Endothelial cell of umbilical vein (primary cell): ENCODE measurements around the gene MYO1B. TPM values are rescaled to one million over a fixed set of nuclear protein-coding genes. Genes with fewer than 3 reads are reported as not detected.

Experiments used
- BruUV-seq: library from RNA; stranded (reverse); fragments of 400-500 nt; replicated peaks from 2 replicates; lab custom pipeline; 2021; lab: Mats Ljungman, UMichigan
- CTCF ChIA-PET: fragments of 300-600, 350-600 bp; sonication (Branson Sonifier 250); formaldehyde crosslinking; loops from one replicate; lab custom pipeline; 2021; ENCODE audit warnings: antibody characterized with exemption, inconsistent platforms; lab: Charles Lee
- POLR2A ChIA-PET: fragments of 300-600, 350-600 bp; sonication (Branson Sonifier 250); formaldehyde crosslinking; loops from one replicate; lab custom pipeline; 2021; ENCODE audit warnings: antibody characterized with exemption, inconsistent platforms; lab: Charles Lee
- DNase-seq: peaks from one replicate; pipeline ENCODE4 v3.0.0-alpha.2; 2011; ENCODE audit warnings: low read depth, low spot score
- FAIRE-seq: peaks from 2 replicates; lab custom pipeline; 2011; peaks lifted over from hg19 to GRCh38; lab: Jason Lieb, UNC
- H2AFZ ChIP-seq: 2 replicates; pipeline ENCODE4 v1.6.0; 2012; ENCODE audit warnings: low read depth, low read length, control low read depth, inconsistent platforms
- H3K27ac ChIP-seq: 2 replicates; pipeline ENCODE4 v1.5.1; 2011; ENCODE audit warnings: low read depth, mild to moderate bottlenecking, control low read depth, low read length, moderate library complexity; ENCODE audit not compliant: insufficient read depth
- H3K27me3 ChIP-seq, 2 experiments: 2 replicates each; pipeline versions ENCODE4 v1.6.0 to v1.6.1; 2011; ENCODE audit warnings: low read length in 2 of 2, mixed read lengths in 1 of 2; ENCODE audit not compliant: control insufficient read depth in 2 of 2, insufficient read depth in 2 of 2
- H3K36me3 ChIP-seq, 2 experiments: 2 replicates in 1 of 2; 3 replicates in 1 of 2; pipeline ENCODE4 v1.5.1; 2011; ENCODE audit warnings: low read length in 2 of 2, mild to moderate bottlenecking in 1 of 2, moderate library complexity in 1 of 2; ENCODE audit not compliant: control insufficient read depth in 2 of 2, insufficient read depth in 2 of 2; ENCODE audit errors: extremely low read depth in 1 of 2
- H3K4me1 ChIP-seq: 3 replicates; pipeline ENCODE4 v1.5.1; 2011; ENCODE audit warnings: mild to moderate bottlenecking, low read length; ENCODE audit not compliant: control insufficient read depth, insufficient read depth; ENCODE audit errors: extremely low read depth
- H3K4me2 ChIP-seq: 2 replicates; pipeline ENCODE4 v1.6.1; 2011; ENCODE audit warnings: low read length, control low read depth, mixed read lengths; ENCODE audit not compliant: insufficient read depth
- H3K4me3 ChIP-seq, 3 experiments: fragments of 200-600 bp in 1 of 3; sonication (generic), shearing (Covaris generic) in 1 of 3; replicated peaks in 1 of 3; 2 replicates each; pipeline ENCODE4 v1.5.1; 2011 to 2016; ENCODE audit warnings: control low read depth in 3 of 3, low read length in 3 of 3, mild to moderate bottlenecking in 2 of 3, inconsistent platforms in 1 of 3, low read depth in 1 of 3, moderate library complexity in 1 of 3; ENCODE audit not compliant: insufficient read depth in 1 of 3
- H3K79me2 ChIP-seq: 2 replicates; pipeline ENCODE4 v1.6.0; 2012; ENCODE audit warnings: low read length, inconsistent platforms; ENCODE audit not compliant: control insufficient read depth, insufficient read depth
- H3K9ac ChIP-seq: replicated peaks from 2 replicates; pipeline ENCODE3; 2011; ENCODE audit warnings: low read length, control low read depth; ENCODE audit not compliant: insufficient read depth; ENCODE audit errors: extremely low read depth
- H3K9me1 ChIP-seq: replicated peaks from 3 replicates; pipeline ENCODE4 v1.6.0; 2011; ENCODE audit warnings: mild to moderate bottlenecking, low read length; ENCODE audit not compliant: control insufficient read depth, insufficient read depth; ENCODE audit errors: extremely low read depth
- H3K9me3 ChIP-seq: replicated peaks from 2 replicates; pipeline ENCODE4 v1.5.1; 2012; ENCODE audit warnings: low read length, inconsistent platforms; ENCODE audit not compliant: control insufficient read depth, insufficient read depth
- H4K20me1 ChIP-seq: replicated peaks from 2 replicates; pipeline ENCODE3; 2011; ENCODE audit warnings: mild to moderate bottlenecking, low read length; ENCODE audit not compliant: control insufficient read depth, insufficient read depth; ENCODE audit errors: extremely low read depth
- CTCF ChIP-seq, 2 donors: IDR thresholded peaks; 1 replicate in 1 of 2; 2 replicates in 1 of 2; pipeline ENCODE4 v1.5.1; 2011; ENCODE audit warnings: low read length in 2 of 2, mild to moderate bottlenecking in 2 of 2, moderate library complexity in 2 of 2, control low read depth in 1 of 2, inconsistent platforms in 1 of 2, low read depth in 1 of 2; ENCODE audit not compliant: insufficient read depth in 1 of 2; ENCODE audit errors: extremely low read depth in 1 of 2
- EZH2 ChIP-seq: IDR thresholded peaks from 2 replicates; pipeline ENCODE4 v1.6.1; 2012; ENCODE audit warnings: borderline replicate concordance, low read depth, mild to moderate bottlenecking, moderate library complexity, low read length, inconsistent platforms; ENCODE audit not compliant: severe bottlenecking
- FOS ChIP-seq: IDR thresholded peaks from 2 replicates; pipeline ENCODE4 v1.6.1; 2011; ENCODE audit warnings: mild to moderate bottlenecking, low read length, moderate library complexity, borderline replicate concordance; ENCODE audit not compliant: insufficient read depth
- GATA2 ChIP-seq: IDR thresholded peaks from 2 replicates; pipeline ENCODE4 v1.7.0; 2011; ENCODE audit warnings: low read depth, mild to moderate bottlenecking, moderate library complexity, mixed read lengths, low read length; ENCODE audit not compliant: insufficient read length, insufficient read depth
- JUN ChIP-seq: IDR thresholded peaks from 2 replicates; pipeline ENCODE4 v1.6.1; 2011; ENCODE audit warnings: borderline replicate concordance, low read depth; ENCODE audit not compliant: insufficient read length, insufficient read depth
- MYC ChIP-seq: IDR thresholded peaks from one replicate; pipeline ENCODE4 v1.6.1; 2011; ENCODE audit warnings: mild to moderate bottlenecking, low read depth, low read length
- POLR2A ChIP-seq: IDR thresholded peaks from 2 replicates; pipeline ENCODE4 v1.6.1; 2012; ENCODE audit warnings: low read depth, mild to moderate bottlenecking, control low read depth, low read length
- POLR2AphosphoS5 ChIP-seq: IDR thresholded peaks from 2 replicates; pipeline ENCODE4 v1.6.1; 2012; ENCODE audit warnings: low read depth, mild to moderate bottlenecking, control low read depth, low read length, moderate library complexity; ENCODE audit not compliant: insufficient read depth
- dilution Hi-C: fragments of 300-500 bp; cut with MboI; formaldehyde crosslinking; loops from one replicate; pipeline ENCODE4 v1.15.0; 2019; ENCODE audit warnings: low sequenced_read_pairs; ENCODE audit not compliant: extremely low pct_ligation_motif_present
- intact Hi-C: fragments of 100-400 bp; cut with micrococcal nuclease; formaldehyde crosslinking; loops from one replicate; pipeline ENCODE4 v1.10.0; 2022
- polyA plus RNA-seq, 4 experiments: library from polyadenylated mRNA; depleted of rRNA in 3 of 4; stranded (reverse) in 3 of 4; unstranded in 1 of 4; fragments of >200 nt; gene quantifications; 2 replicates each; pipeline versions ENCODE4 v1.2.1 to v1.2.3, GENCODE V29; 2011 to 2012; ENCODE audit warnings: missing spikeins in 1 of 4
- total RNA-seq: library from RNA; stranded (reverse); gene quantifications from 2 replicates; pipeline ENCODE4 v1.2.3, GENCODE V29; 2021
- TF ChIP-seq, protein P1 (sequence below): IDR thresholded peaks from 2 replicates; pipeline ENCODE4 v1.6.1; 2011; ENCODE audit not compliant: insufficient read depth, insufficient read length

MYO1B gene
- total and polyA plus RNA-seq, 2 donors (not counting 3 experiments of a cell fraction or from before 2014, with no cell fraction given), result 8.7 to 51.1 TPM

GRCh38 chr2:191246820-191247380, 1.7 kb downstream of the MYO1B start:
- H3K9me3 ChIP-seq, result no peaks in the 10 kb centered on the region
- peaks cover 32% of the 10 kb centered on the region for H3K79me2 ChIP-seq
- H2AFZ ChIP-seq, result no peak overlapping the region
- H3K27me3 ChIP-seq, result no peaks in the 10 kb centered on the region
- peak overlapping the region; percentile 84 for H3K4me2 ChIP-seq
- H3K4me1 ChIP-seq, result peaks cover 21% of the 10 kb centered on the region
- H3K27ac ChIP-seq, result peak overlapping the region; percentile 62
- H3K4me3 ChIP-seq, result peak overlapping the region in 1 of 3 experiments; percentile 78
- ChIA-PET CTCF (interaction anchor here (0.5 to 1.9 kb wide), 3 partner anchors 29 to 248 kb away, joined by 3 to 8 read pairs (median 5); no protein-coding TSS in a partner anchor), POLR2A (no interaction called here)
- intact Hi-C loops (loop anchor here (1.0 kb wide), 1 partner anchor 138 kb away; no protein-coding TSS in a partner anchor), dilution Hi-C loops (no loop called here)
- FAIRE-seq (no peak), DNase-seq (no peak)
- no peak for TF ChIP-seq EZH2
- TF ChIP-seq POLR2AphosphoS5, result no peak
- no peak for TF ChIP-seq JUN
- no peak for TF ChIP-seq GATA2
- TF ChIP-seq CTCF (IDR thresholded peaks at IDR 0.05; ENCODE audit: extremely low read depth in 1 of 2, insufficient read depth in 1 of 2, low read depth in 1 of 2, low read length in 2 of 2), result no peak
- no peak for TF ChIP-seq MYC
- TF ChIP-seq POLR2A, result no peak
- TF ChIP-seq FOS, result no peak
- TF ChIP-seq, protein P1, sequence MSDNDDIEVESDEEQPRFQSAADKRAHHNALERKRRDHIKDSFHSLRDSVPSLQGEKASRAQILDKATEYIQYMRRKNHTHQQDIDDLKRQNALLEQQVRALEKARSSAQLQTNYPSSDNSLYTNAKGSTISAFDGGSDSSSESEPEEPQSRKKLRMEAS, result no peak
- no peaks in the 10 kb centered on the region for H3K36me3 ChIP-seq
- H4K20me1 ChIP-seq, result peaks cover 2% of the 10 kb centered on the region
- no peaks in the 10 kb centered on the region for H3K9me1 ChIP-seq
- H3K9ac ChIP-seq, result peak overlapping the region; percentile 87
- TSS peak; percentile 22 for BruUV-seq
